ENCODE results near the gene USP54. TPM values are rescaled to one million over a fixed set of nuclear protein-coding genes. Genes with fewer than 3 reads are reported as not detected.

The USP54 gene
- polyA plus RNA-seq, 1 of the 3 experiments (the other 2 are of a cell fraction), result 6.5 TPM

- peak; percentile 10 for DNase-seq
- Histone ChIP-seq H2AFZ (ENCODE audit: low read depth) (no peak overlapping the region), H3F3A (replicated peaks; ENCODE audit: insufficient read depth) (peaks cover 27% of the 10 kb centered on the region), H3K4me3 (ENCODE audit: low read depth in 2 of 2, low read length in 1 of 2) (peak overlapping the region in 1 of 2 experiments; percentile 25; a peak in 1 of 4 replicates), H3K9me3 (no peaks in the 10 kb centered on the region), H3K9ac (peak overlapping the region; percentile 23; the same call in 1 of the 2 replicates), H3K4me2 (peak overlapping the region; percentile 64), H3K79me2 (ENCODE audit: insufficient read depth) (no peaks in the 10 kb centered on the region; the same call in 1 of the 2 replicates), H3K27me3 (ENCODE audit: insufficient read depth) (no peaks in the 10 kb centered on the region), H3K36me3 (replicated peaks in 1 of 2; ENCODE audit: control insufficient read depth in 1 of 2, insufficient read depth in 2 of 2, low read length in 1 of 2) (no peaks in the 10 kb centered on the region), H3K4me1 (ENCODE audit: control insufficient read depth in 1 of 2, insufficient read depth in 2 of 2, low read depth in 1 of 2, low read length in 1 of 2) (peaks cover 0 to 29% of the 10 kb centered on the region in 2 experiments; a peak in 3 of 4 replicates), H4K20me1 (ENCODE audit: insufficient read depth) (no peaks in the 10 kb centered on the region), H3K9me2 (no peaks in the 10 kb centered on the region), H3K27ac (ENCODE audit: low read depth in 2 of 2, low read length in 1 of 2) (peak overlapping the region; percentile 56 to 79; a peak in 3 of 4 replicates)
- POLR2A ChIA-PET, result no interaction called here
- WGBS (ENCODE audit: low lambda C conversion rate), result 0% methylated on average over 1 of the region's 1 CpG
- CTCF ChIA-PET, result interaction anchor here (0.9 kb wide), 1 partner anchor 57 kb away, joined by 3 read pairs; no protein-coding TSS in a partner anchor
- TF ChIP-seq SIN3A (IDR thresholded peaks at IDR 0.05; ENCODE audit: borderline replicate concordance, low read depth, low read length) (0 out of 2 replicates have a peak, but pooled peaks have one; percentile 40), GABPA (IDR thresholded peaks at IDR 0.05; ENCODE audit: low read depth) (no peak), TEAD4 (IDR thresholded peaks at IDR 0.05; ENCODE audit: borderline replicate concordance, insufficient read depth) (peak; percentile 76), USF2 (IDR thresholded peaks at IDR 0.05; ENCODE audit: borderline replicate concordance, low read depth, low read length) (no peak), POLR2AphosphoS5 (IDR thresholded peaks at IDR 0.05; ENCODE audit: low read depth, low read length) (peak; percentile 44; the same call in 1 of the 2 replicates), RFX5 (IDR thresholded peaks at IDR 0.05; ENCODE audit: low read length) (no peak), SMC3 (IDR thresholded peaks at IDR 0.05; ENCODE audit: low read depth, low read length) (no peak), NFIC (IDR thresholded peaks at IDR 0.05; ENCODE audit: borderline replicate concordance) (peak; percentile 86), FOXM1 (IDR thresholded peaks at IDR 0.05; ENCODE audit: low read depth) (0 out of 2 replicates have a peak, but pooled peaks have one; percentile 59), RAD21 (IDR thresholded peaks at IDR 0.05; ENCODE audit: low read length) (no peak), YY1 (IDR thresholded peaks at IDR 0.05; ENCODE audit: low read depth) (peak; percentile 45; the same call in 1 of the 2 replicates), RXRA (IDR thresholded peaks at IDR 0.05; ENCODE audit: borderline replicate concordance, low read depth) (peak; percentile 74; the same call in 1 of the 2 replicates), RCOR1 (IDR thresholded peaks at IDR 0.05; ENCODE audit: low read length) (0 out of 2 replicates have a peak, but pooled peaks have one; percentile 32), FOSL2 (IDR thresholded peaks at IDR 0.05; ENCODE audit: borderline replicate concordance, low read depth) (peak; percentile 41; the same call in 1 of the 2 replicates), TAF1 (IDR thresholded peaks at IDR 0.05; ENCODE audit: borderline replicate concordance, low read depth, low read length) (no peak), CHD2 (IDR thresholded peaks at IDR 0.05; ENCODE audit: low read length, partially characterized antibody) (no peak), ELF1 (IDR thresholded peaks at IDR 0.05) (peak; percentile 22; the same call in 1 of the 2 replicates), TCF12 (IDR thresholded peaks at IDR 0.05) (peak; percentile 91), CTCF (IDR thresholded peaks at IDR 0.05) (no peak), JUND (IDR thresholded peaks at IDR 0.05) (peak; percentile 90)
- TF ChIP-seq, protein P1, sequence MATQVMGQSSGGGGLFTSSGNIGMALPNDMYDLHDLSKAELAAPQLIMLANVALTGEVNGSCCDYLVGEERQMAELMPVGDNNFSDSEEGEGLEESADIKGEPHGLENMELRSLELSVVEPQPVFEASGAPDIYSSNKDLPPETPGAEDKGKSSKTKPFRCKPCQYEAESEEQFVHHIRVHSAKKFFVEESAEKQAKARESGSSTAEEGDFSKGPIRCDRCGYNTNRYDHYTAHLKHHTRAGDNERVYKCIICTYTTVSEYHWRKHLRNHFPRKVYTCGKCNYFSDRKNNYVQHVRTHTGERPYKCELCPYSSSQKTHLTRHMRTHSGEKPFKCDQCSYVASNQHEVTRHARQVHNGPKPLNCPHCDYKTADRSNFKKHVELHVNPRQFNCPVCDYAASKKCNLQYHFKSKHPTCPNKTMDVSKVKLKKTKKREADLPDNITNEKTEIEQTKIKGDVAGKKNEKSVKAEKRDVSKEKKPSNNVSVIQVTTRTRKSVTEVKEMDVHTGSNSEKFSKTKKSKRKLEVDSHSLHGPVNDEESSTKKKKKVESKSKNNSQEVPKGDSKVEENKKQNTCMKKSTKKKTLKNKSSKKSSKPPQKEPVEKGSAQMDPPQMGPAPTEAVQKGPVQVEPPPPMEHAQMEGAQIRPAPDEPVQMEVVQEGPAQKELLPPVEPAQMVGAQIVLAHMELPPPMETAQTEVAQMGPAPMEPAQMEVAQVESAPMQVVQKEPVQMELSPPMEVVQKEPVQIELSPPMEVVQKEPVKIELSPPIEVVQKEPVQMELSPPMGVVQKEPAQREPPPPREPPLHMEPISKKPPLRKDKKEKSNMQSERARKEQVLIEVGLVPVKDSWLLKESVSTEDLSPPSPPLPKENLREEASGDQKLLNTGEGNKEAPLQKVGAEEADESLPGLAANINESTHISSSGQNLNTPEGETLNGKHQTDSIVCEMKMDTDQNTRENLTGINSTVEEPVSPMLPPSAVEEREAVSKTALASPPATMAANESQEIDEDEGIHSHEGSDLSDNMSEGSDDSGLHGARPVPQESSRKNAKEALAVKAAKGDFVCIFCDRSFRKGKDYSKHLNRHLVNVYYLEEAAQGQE (IDR thresholded peaks at IDR 0.05; ENCODE audit: low read depth, low read length), result no peak
- TF ChIP-seq, protein P2, sequence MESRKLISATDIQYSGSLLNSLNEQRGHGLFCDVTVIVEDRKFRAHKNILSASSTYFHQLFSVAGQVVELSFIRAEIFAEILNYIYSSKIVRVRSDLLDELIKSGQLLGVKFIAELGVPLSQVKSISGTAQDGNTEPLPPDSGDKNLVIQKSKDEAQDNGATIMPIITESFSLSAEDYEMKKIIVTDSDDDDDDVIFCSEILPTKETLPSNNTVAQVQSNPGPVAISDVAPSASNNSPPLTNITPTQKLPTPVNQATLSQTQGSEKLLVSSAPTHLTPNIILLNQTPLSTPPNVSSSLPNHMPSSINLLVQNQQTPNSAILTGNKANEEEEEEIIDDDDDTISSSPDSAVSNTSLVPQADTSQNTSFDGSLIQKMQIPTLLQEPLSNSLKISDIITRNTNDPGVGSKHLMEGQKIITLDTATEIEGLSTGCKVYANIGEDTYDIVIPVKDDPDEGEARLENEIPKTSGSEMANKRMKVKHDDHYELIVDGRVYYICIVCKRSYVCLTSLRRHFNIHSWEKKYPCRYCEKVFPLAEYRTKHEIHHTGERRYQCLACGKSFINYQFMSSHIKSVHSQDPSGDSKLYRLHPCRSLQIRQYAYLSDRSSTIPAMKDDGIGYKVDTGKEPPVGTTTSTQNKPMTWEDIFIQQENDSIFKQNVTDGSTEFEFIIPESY (IDR thresholded peaks at IDR 0.05; ENCODE audit: borderline replicate concordance, low read depth), result 0 out of 2 replicates have a peak, but pooled peaks have one; percentile 40
- TF ChIP-seq, protein P3, sequence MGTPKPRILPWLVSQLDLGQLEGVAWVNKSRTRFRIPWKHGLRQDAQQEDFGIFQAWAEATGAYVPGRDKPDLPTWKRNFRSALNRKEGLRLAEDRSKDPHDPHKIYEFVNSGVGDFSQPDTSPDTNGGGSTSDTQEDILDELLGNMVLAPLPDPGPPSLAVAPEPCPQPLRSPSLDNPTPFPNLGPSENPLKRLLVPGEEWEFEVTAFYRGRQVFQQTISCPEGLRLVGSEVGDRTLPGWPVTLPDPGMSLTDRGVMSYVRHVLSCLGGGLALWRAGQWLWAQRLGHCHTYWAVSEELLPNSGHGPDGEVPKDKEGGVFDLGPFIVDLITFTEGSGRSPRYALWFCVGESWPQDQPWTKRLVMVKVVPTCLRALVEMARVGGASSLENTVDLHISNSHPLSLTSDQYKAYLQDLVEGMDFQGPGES (IDR thresholded peaks at IDR 0.05; ENCODE audit: low read depth, low read length), result no peak
- TF ChIP-seq, protein P4, sequence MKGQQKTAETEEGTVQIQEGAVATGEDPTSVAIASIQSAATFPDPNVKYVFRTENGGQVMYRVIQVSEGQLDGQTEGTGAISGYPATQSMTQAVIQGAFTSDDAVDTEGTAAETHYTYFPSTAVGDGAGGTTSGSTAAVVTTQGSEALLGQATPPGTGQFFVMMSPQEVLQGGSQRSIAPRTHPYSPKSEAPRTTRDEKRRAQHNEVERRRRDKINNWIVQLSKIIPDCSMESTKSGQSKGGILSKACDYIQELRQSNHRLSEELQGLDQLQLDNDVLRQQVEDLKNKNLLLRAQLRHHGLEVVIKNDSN (IDR thresholded peaks at IDR 0.05; ENCODE audit: borderline replicate concordance, low read depth), result no peak
Measured at GRCh38 chr10:73586583-73586984, 4.6 kb downstream of the USP54 start.
